IPS-18c (cell line): Measurements from ENCODE around the gene SH3BP2.

Source experiments
- H3K4me3 ChIP-seq: 2 replicates; pipeline ENCODE4 v1.7.0; 2013; ENCODE audit warnings: low read depth, mild to moderate bottlenecking, low read length, moderate library complexity; ENCODE audit not compliant: insufficient read depth
- H3K9me3 ChIP-seq: one replicate; pipeline ENCODE4 v1.6.1; 2013; ENCODE audit warnings: mild to moderate bottlenecking, low read length, moderate library complexity; ENCODE audit not compliant: control insufficient read depth, insufficient read depth

Gene SH3BP2

GRCh38 chr4:2823301-2823670 lies 30.4 kb downstream of the SH3BP2 start:
- no peak overlapping the region for H3K4me3 ChIP-seq

GRCh38 chr4:2823671-2824328 lies 30.9 kb downstream of the SH3BP2 start:
- no peak overlapping the region for H3K4me3 ChIP-seq

More at GRCh38 chr4:2823301-2823670, 30.4 kb downstream of the SH3BP2 start:
- H3K9me3 ChIP-seq, result no peaks in the 10 kb centered on the region

GRCh38 chr4:2824329-2824835 lies 31.5 kb downstream of the SH3BP2 start:
- H3K9me3 ChIP-seq, result no peaks in the 10 kb centered on the region
- no peak overlapping the region for H3K4me3 ChIP-seq

More at GRCh38 chr4:2823671-2824328, 30.9 kb downstream of the SH3BP2 start:
- no peaks in the 10 kb centered on the region for H3K9me3 ChIP-seq

GRCh38 chr4:2824836-2825381 lies 32.0 kb downstream of the SH3BP2 start:
- Histone ChIP-seq H3K4me3 (no peak overlapping the region), H3K9me3 (no peaks in the 10 kb centered on the region)

- Histone ChIP-seq H3K4me3 (no peak overlapping the region), H3K9me3 (no peaks in the 10 kb centered on the region)
Measured at GRCh38 chr4:2825740-2826139, 32.9 kb downstream of the SH3BP2 start.

GRCh38 chr4:2827071-2827873 lies 34.4 kb downstream of the SH3BP2 start:
- Histone ChIP-seq H3K9me3 (no peaks in the 10 kb centered on the region), H3K4me3 (no peak overlapping the region)

GRCh38 chr4:2827874-2828751 lies 35.2 kb downstream of the SH3BP2 start:
- Histone ChIP-seq H3K9me3 (no peaks in the 10 kb centered on the region), H3K4me3 (no peak overlapping the region)

GRCh38 chr4:2828758-2829181 lies 35.9 kb downstream of the SH3BP2 start:
- H3K4me3 ChIP-seq, result no peak overlapping the region
- no peaks in the 10 kb centered on the region for H3K9me3 ChIP-seq

- Histone ChIP-seq H3K4me3 (no peak overlapping the region), H3K9me3 (no peaks in the 10 kb centered on the region)
Measured at GRCh38 chr4:2829321-2829932, 36.5 kb downstream of the SH3BP2 start.

- H3K9me3 ChIP-seq, result no peaks in the 10 kb centered on the region
Measured at GRCh38 chr4:2829933-2830451, 37.1 kb downstream of the SH3BP2 start.

GRCh38 chr4:2830632-2831610 lies 38.0 kb downstream of the SH3BP2 start:
- H3K4me3 ChIP-seq, result no peak overlapping the region
- H3K9me3 ChIP-seq, result no peaks in the 10 kb centered on the region

More at GRCh38 chr4:2829933-2830451, 37.1 kb downstream of the SH3BP2 start:
- H3K4me3 ChIP-seq, result no peak overlapping the region

GRCh38 chr4:2831611-2832308 lies 38.9 kb downstream of the SH3BP2 start:
- Histone ChIP-seq H3K9me3 (no peaks in the 10 kb centered on the region), H3K4me3 (no peak overlapping the region)

GRCh38 chr4:2832309-2832980 lies 39.6 kb downstream of the SH3BP2 start:
- H3K9me3 ChIP-seq, result no peaks in the 10 kb centered on the region
- no peak overlapping the region for H3K4me3 ChIP-seq

GRCh38 chr4:2832981-2833670 lies 40.2 kb downstream of the SH3BP2 start:
- Histone ChIP-seq H3K9me3 (no peaks in the 10 kb centered on the region), H3K4me3 (no peak overlapping the region)
